GM12878 (cell line): Measurements from ENCODE around the gene GPC6. TPM values are rescaled to one million over a fixed set of nuclear protein-coding genes. Genes with fewer than 3 reads are reported as not detected.

ENCODE experiments used
- ATAC-seq: fragments of 200-7000 bp; cut with Tn5 transposase; 3 replicates; pipeline ENCODE4 v1.9.1; 2020; ENCODE audit warnings: mild to moderate bottlenecking, moderate library complexity
- BruUV-seq: library from RNA; stranded (reverse); fragments of 400-500 nt; replicated peaks from 2 replicates; lab custom pipeline; 2021; lab: Mats Ljungman, UMichigan
- CTCF ChIA-PET: fragments of 300-600 bp; sonication (Branson Sonifier 250); formaldehyde crosslinking; extraction: SDS; loops from one replicate; lab custom pipeline; 2021; ENCODE audit warnings: inconsistent platforms; lab: Yijun Ruan, JAX
- POLR2A ChIA-PET: fragments of 350-600 bp; formaldehyde crosslinking; extraction: SDS; loops from one replicate; lab custom pipeline; 2021; ENCODE audit warnings: inconsistent platforms; lab: Charles Lee
- RAD21 ChIA-PET: fragments of 300-600 bp; sonication (Branson Sonifier 250); formaldehyde crosslinking; loops from one replicate; lab custom pipeline; 2023; ENCODE audit warnings: antibody characterized with exemption; ENCODE audit not compliant: unreplicated experiment; lab: Charles Lee
- SMC1A ChIA-PET: fragments of 300-600 bp; sonication (Branson Sonifier 250); formaldehyde crosslinking; loops from one replicate; lab custom pipeline; 2023; ENCODE audit not compliant: unreplicated experiment, uncharacterized antibody; lab: Charles Lee
- DNase-seq: peaks from one replicate; pipeline ENCODE4 v3.0.0-alpha.2; 2011; ENCODE audit warnings: low read depth, low spot score
- FAIRE-seq: peaks from 3 replicates; lab custom pipeline; 2011; peaks lifted over from hg19 to GRCh38; lab: Jason Lieb, UNC
- H2AFZ ChIP-seq: 2 replicates; pipeline ENCODE4 v1.6.0; 2011; ENCODE audit warnings: low read depth, low read length, control low read depth; ENCODE audit not compliant: control insufficient read depth
- H3K27ac ChIP-seq: 2 replicates; pipeline ENCODE4 v1.5.1; 2011; ENCODE audit warnings: control low read depth; ENCODE audit not compliant: control insufficient read depth, insufficient read depth
- H3K27me3 ChIP-seq, 2 experiments: replicated peaks in 1 of 2; 2 replicates each; pipeline versions ENCODE4 v1.6.0 to v1.6.1; 2011; ENCODE audit warnings: low read length in 1 of 2; ENCODE audit not compliant: control insufficient read depth in 2 of 2, insufficient read depth in 2 of 2
- H3K36me3 ChIP-seq, 2 experiments: 2 replicates each; pipeline ENCODE4 v1.5.1; 2011; ENCODE audit warnings: low read length in 1 of 2; ENCODE audit not compliant: control insufficient read depth in 2 of 2, insufficient read depth in 2 of 2
- H3K4me1 ChIP-seq: 2 replicates; pipeline ENCODE4 v1.6.1; 2011; ENCODE audit warnings: mild to moderate bottlenecking, low read length, moderate library complexity, mixed read lengths; ENCODE audit not compliant: control insufficient read depth, insufficient read depth
- H3K4me2 ChIP-seq: 2 replicates; pipeline ENCODE4 v1.6.0; 2011; ENCODE audit warnings: control low read depth; ENCODE audit not compliant: control insufficient read depth, insufficient read depth
- H3K4me3 ChIP-seq: fragments of 200-600 bp; sonication (generic); 2 replicates; pipeline ENCODE4 v1.5.1; 2016
- H3K79me2 ChIP-seq: 2 replicates; pipeline ENCODE4 v1.6.0; 2011; ENCODE audit warnings: low read length; ENCODE audit not compliant: control insufficient read depth, insufficient read depth
- H3K9ac ChIP-seq: 2 replicates; pipeline ENCODE4 v1.8.0; 2011; ENCODE audit warnings: low read length, control low read depth, mixed read lengths; ENCODE audit not compliant: control insufficient read depth, insufficient read depth
- H3K9me3 ChIP-seq: replicated peaks from 3 replicates; pipeline ENCODE4 v1.5.1; 2011; ENCODE audit warnings: mild to moderate bottlenecking, low read length; ENCODE audit not compliant: control insufficient read depth, insufficient read depth
- H4K20me1 ChIP-seq: 2 replicates; pipeline ENCODE4 v1.6.0; 2011; ENCODE audit not compliant: control insufficient read depth, insufficient read depth
- ATF2 ChIP-seq: IDR thresholded peaks from 2 replicates; pipeline ENCODE4 v1.6.1; 2012; ENCODE audit warnings: low read length, inconsistent platforms
- CHD4 ChIP-seq: fragments of 200-600 bp; sonication (generic); IDR thresholded peaks from 2 replicates; pipeline ENCODE4 v1.6.1; 2016; ENCODE audit warnings: mild to moderate bottlenecking
- DPF2 ChIP-seq: fragments of 450-650 bp; IDR thresholded peaks from 2 replicates; pipeline ENCODE4 v1.6.1; 2017; ENCODE audit warnings: mild to moderate bottlenecking
- HDGF ChIP-seq: fragments of 450-650 bp; IDR thresholded peaks from 2 replicates; pipeline ENCODE4 v1.6.1; 2016; ENCODE audit warnings: antibody characterized with exemption
- HSF1 ChIP-seq: fragments of 150-350 bp; IDR thresholded peaks from 2 replicates; pipeline ENCODE4 v1.6.1; 2014; ENCODE audit warnings: mild to moderate bottlenecking, low read depth, low read length
- JUNB ChIP-seq: IDR thresholded peaks from 2 replicates; pipeline ENCODE4 v1.6.1; 2016; ENCODE audit warnings: antibody characterized with exemption, mild to moderate bottlenecking
- JUND ChIP-seq: IDR thresholded peaks from 2 replicates; pipeline ENCODE4 v1.6.1; 2012; ENCODE audit warnings: low read depth, mild to moderate bottlenecking, low read length, improper control_type of control experiment, moderate library complexity
- KLF5 ChIP-seq: fragments of 450-650 bp; IDR thresholded peaks from 2 replicates; pipeline ENCODE4 v1.6.1; 2014; ENCODE audit warnings: mild to moderate bottlenecking; ENCODE audit not compliant: partially characterized antibody
- MLLT1 ChIP-seq: fragments of 450-650 bp; IDR thresholded peaks from 2 replicates; pipeline ENCODE4 v1.6.1; 2016; ENCODE audit warnings: mild to moderate bottlenecking
- MXI1 ChIP-seq: fragments of 150-350 bp; IDR thresholded peaks from 2 replicates; pipeline ENCODE4 v1.6.1; 2011; ENCODE audit warnings: low read depth, mild to moderate bottlenecking, inconsistent platforms, low read length, improper control_type of control experiment
- PAX5 ChIP-seq: IDR thresholded peaks from 2 replicates; pipeline ENCODE4 v1.6.1; 2011; ENCODE audit warnings: low read depth, low read length, borderline replicate concordance
- RAD21 ChIP-seq: IDR thresholded peaks from 2 replicates; pipeline ENCODE4 v1.6.1; 2011; ENCODE audit warnings: mild to moderate bottlenecking, low read depth, low read length, moderate library complexity; ENCODE audit not compliant: insufficient read depth
- TCF12 ChIP-seq: IDR thresholded peaks from 2 replicates; pipeline ENCODE4 v1.6.1; 2011; ENCODE audit warnings: low read depth, mild to moderate bottlenecking, low read length
- ZNF217 ChIP-seq: fragments of 450-650 bp; IDR thresholded peaks from 2 replicates; pipeline ENCODE4 v1.6.1; 2017; ENCODE audit warnings: antibody characterized with exemption, mild to moderate bottlenecking
- ZNF622 ChIP-seq: fragments of 450-650 bp; IDR thresholded peaks from 2 replicates; pipeline ENCODE4 v1.6.1; 2017; ENCODE audit warnings: mild to moderate bottlenecking, inconsistent platforms
- WGBS: methylation state at CpG from one replicate; pipeline ENCODE4 v1.1.6; 2016; ENCODE audit warnings: low lambda C conversion rate; ENCODE audit not compliant: insufficient replicate concordance, insufficient coverage; ENCODE audit errors: missing lambda C conversion rate; 5-methylcytosine and 5-hydroxymethylcytosine counted together
- in situ Hi-C: fragments of 300-500 bp; cut with MboI; formaldehyde crosslinking; loops from 9 replicates; pipeline ENCODE4 v1.14.3; 2018; ENCODE audit warnings: mixed read lengths
- intact Hi-C: fragments of 100-400 bp; cut with micrococcal nuclease; formaldehyde crosslinking; loops from one replicate; pipeline ENCODE4 v1.14.2; 2022; ENCODE audit not compliant: unreplicated experiment
- polyA plus RNA-seq, 11 experiments: library from polyadenylated mRNA; depleted of rRNA in 4 of 11; unstranded in 6 of 11; stranded (reverse) in 5 of 11; fragments of >200 nt; fragmentation: Nextera tagmentation in 4 of 11; fragmentation: Illumina TruSeq in 1 of 11; extraction: Ambion mirVana in 4 of 11; extraction: Trizol in 1 of 11; gene quantifications; 1 replicate in 1 of 11; 2 replicates in 10 of 11; pipeline versions ENCODE4 v1.2.1 to v1.2.3, GENCODE V29; 2011 to 2016; ENCODE audit warnings: inconsistent platforms in 2 of 11, missing spikeins in 2 of 11, low read depth in 1 of 11
- total RNA-seq, 4 experiments: library from RNA; depleted of rRNA in 3 of 4; stranded (reverse); fragments of >200 nt in 3 of 4; fragmentation: Illumina TruSeq in 1 of 4; extraction: Trizol in 1 of 4; gene quantifications; 2 replicates each; pipeline versions ENCODE4 v1.2.1 to v1.2.3, GENCODE V29; 2013 to 2021

GPC6 gene
- total and polyA plus RNA-seq, 10 of the 15 experiments (the other 5 are each of a cell fraction or from before 2014, with no cell fraction given): 0.03 to 0.04 (median 0.03) TPM; not detected in 7

GRCh38 chr13:94272038-94272437 lies 1045.4 kb downstream of the GPC6 start:
- no peaks in the 10 kb centered on the region; the same call in 2 of the 3 replicates for H3K9me3 ChIP-seq
- POLR2A ChIA-PET: no interaction called here
- in situ Hi-C loops: no loop called here
- intact Hi-C loops: loop anchor here (5.0 kb wide), 1 partner anchor 90 kb away; no protein-coding TSS in a partner anchor
- no peaks in the 10 kb centered on the region for H3K79me2 ChIP-seq
- 0% methylated on average over 2 of the region's 2 CpGs for WGBS
- no peaks in the 10 kb centered on the region for H4K20me1 ChIP-seq
- H3K27me3 ChIP-seq: no peaks in the 10 kb centered on the region
- BruUV-seq: no TSS peak
- DNase-seq: no peak
- H3K4me2 ChIP-seq: no peak overlapping the region
- no peak overlapping the region for H3K9ac ChIP-seq
- TF ChIP-seq ATF2 (no peak), KLF5 (no peak), JUNB (no peak)
- TF ChIP-seq, all 136 proteins: peak for 0
- ChIA-PET SMC1A (no interaction called here), RAD21 (no interaction called here), CTCF (no interaction called here)
- H2AFZ ChIP-seq: no peak overlapping the region
- no peak overlapping the region for H3K27ac ChIP-seq
- ATAC-seq (no peak), FAIRE-seq (no peak)
- H3K4me3 ChIP-seq: no peak overlapping the region
- H3K4me1 ChIP-seq: no peaks in the 10 kb centered on the region
- no peaks in the 10 kb centered on the region for H3K36me3 ChIP-seq

GRCh38 chr13:94280349-94280748 lies 1053.7 kb downstream of the GPC6 start:
- ChIA-PET SMC1A (no interaction called here), POLR2A (no interaction called here), RAD21 (no interaction called here), CTCF (no interaction called here)
- H3K79me2 ChIP-seq: no peaks in the 10 kb centered on the region
- H3K4me2 ChIP-seq: no peak overlapping the region
- no peak for DNase-seq
- H3K4me3 ChIP-seq: no peak overlapping the region
- 3% methylated on average over 3 of the region's 3 CpGs for WGBS
- no peaks in the 10 kb centered on the region for H3K27me3 ChIP-seq
- FAIRE-seq: no peak
- ATAC-seq: no peak
- H3K36me3 ChIP-seq: no peaks in the 10 kb centered on the region
- no peaks in the 10 kb centered on the region for H4K20me1 ChIP-seq
- intact Hi-C loops: no loop called here
- no peak overlapping the region for H2AFZ ChIP-seq
- no peak overlapping the region for H3K9ac ChIP-seq
- in situ Hi-C loops: no loop called here
- H3K27ac ChIP-seq: no peak overlapping the region
- TF ChIP-seq MXI1 (no peak), TCF12 (no peak), JUND (no peak), CHD4 (no peak), HDGF (no peak), ZNF622 (no peak), PAX5 (no peak), ZNF217 (no peak), MLLT1 (no peak), RAD21 (no peak), JUNB (no peak), HSF1 (no peak), DPF2 (no peak)
- H3K9me3 ChIP-seq: no peaks in the 10 kb centered on the region; the same call in 2 of the 3 replicates
- no peaks in the 10 kb centered on the region for H3K4me1 ChIP-seq
- BruUV-seq: no TSS peak
